Spleen (tissue), 11 donors: Measurements from ENCODE around the gene NCKIPSD. TPM values are rescaled to one million over a fixed set of nuclear protein-coding genes. Genes with fewer than 3 reads are reported as not detected.

ENCODE experiments used
- DNase-seq: peaks from one replicate; pipeline ENCODE4 v3.0.0-alpha.2; 2020
- H3K27ac ChIP-seq, 8 donors: fragments of 200-600 bp; sonication (generic) in 7 of 8; 1 replicate in 4 of 8; 2 replicates in 4 of 8; pipeline versions ENCODE4 v1.5.0 to v1.8.0; 2016 to 2021; ENCODE audit warnings: inconsistent platforms in 4 of 8, mild to moderate bottlenecking in 4 of 8, moderate library complexity in 1 of 8
- H3K27me3 ChIP-seq, 7 donors: fragments of 200-600 bp; sonication (generic) in 6 of 7; replicated peaks in 1 of 7; 1 replicate in 4 of 7; 2 replicates in 3 of 7; pipeline versions ENCODE4 v1.5.0 to v1.8.0; 2016 to 2021; ENCODE audit warnings: inconsistent platforms in 3 of 7, mild to moderate bottlenecking in 1 of 7
- H3K36me3 ChIP-seq, 6 donors: fragments of 200-600 bp; sonication (generic) in 5 of 6; 1 replicate in 4 of 6; 2 replicates in 2 of 6; pipeline versions ENCODE4 v1.5.0 to v1.8.0; 2016 to 2021; ENCODE audit warnings: inconsistent platforms in 2 of 6
- H3K4me1 ChIP-seq, 6 donors: fragments of 200-600 bp; sonication (generic) in 5 of 6; 1 replicate in 3 of 6; 2 replicates in 3 of 6; pipeline versions ENCODE4 v1.5.0 to v1.8.0; 2016 to 2021; ENCODE audit warnings: inconsistent platforms in 3 of 6
- H3K4me3 ChIP-seq, 8 donors: fragments of 200-600 bp; sonication (generic) in 7 of 8; 1 replicate in 4 of 8; 2 replicates in 4 of 8; pipeline versions ENCODE4 v1.5.0 to v1.8.0; 2016 to 2021; ENCODE audit warnings: inconsistent platforms in 4 of 8, mild to moderate bottlenecking in 4 of 8, moderate library complexity in 2 of 8
- H3K9me3 ChIP-seq, 8 donors: fragments of 200-600 bp; sonication (generic) in 7 of 8; 1 replicate in 4 of 8; 2 replicates in 4 of 8; pipeline versions ENCODE4 v1.5.0 to v1.8.0; 2016 to 2021; ENCODE audit warnings: inconsistent platforms in 4 of 8
- CTCF ChIP-seq, 11 experiments: fragments of 200-600 bp in 7 of 11; fragments of 450-650 bp in 4 of 11; sonication (generic) in 4 of 11; IDR thresholded peaks in 8 of 11; conservative IDR thresholded peaks in 3 of 11; 1 replicate in 7 of 11; 2 replicates in 4 of 11; pipeline versions ENCODE4 v1.4.0 to v1.8.0; 2016 to 2021; ENCODE audit warnings: antibody characterized with exemption in 11 of 11, inconsistent platforms in 4 of 11, mild to moderate bottlenecking in 1 of 11
- POLR2A ChIP-seq, 3 donors: fragments of 450-650 bp; IDR thresholded peaks; one replicate each; pipeline ENCODE4 v1.5.1; 2017; ENCODE audit warnings: antibody characterized with exemption in 3 of 3, mild to moderate bottlenecking in 1 of 3
- POLR2AphosphoS5 ChIP-seq, 3 donors: sonication (generic); formaldehyde crosslinking; IDR thresholded peaks; one replicate each; pipeline ENCODE4 v1.5.1; 2017; ENCODE audit warnings: antibody characterized with exemption in 3 of 3
- WGBS, 5 donors: extraction: QIAGEN DNeasy Blood & Tissue Kit in 3 of 5; methylation state at CpG; one replicate each; pipeline versions ENCODE4 v1.1.5 to v1.1.7; 2013 to 2018; 5-methylcytosine and 5-hydroxymethylcytosine counted together
- intact Hi-C: fragments of 100-400 bp; cut with DNase I; formaldehyde crosslinking; loops from one replicate; pipeline ENCODE4 v1.15.0; 2023; ENCODE audit warnings: low total_unique reads
- polyA plus RNA-seq, 3 donors: library from polyadenylated mRNA; stranded (reverse); fragments of 200-250 nt; gene quantifications; one replicate each; pipeline ENCODE4 v1.2.1, GENCODE V29; 2013
- total RNA-seq, 7 donors: library from RNA; depleted of rRNA in 3 of 7; stranded (reverse); fragments of >200 nt in 3 of 7; fragmentation: NEBNext Ultra II Directional in 4 of 7; extraction: Animal tissue kit (Norgen Biotek cat#: 25700) in 4 of 7; gene quantifications; one replicate each; pipeline versions ENCODE4 v1.1.0 to v1.2.1, GENCODE V29; 2016 to 2021
- donor health status: healthy with polysubstance abuse.
- donor health status: DM: no; HTN: no; CAD: no; lungs with moderate emphysema.
- donor health status: DM: no; HTN: no; CAD: no.
- donor health status: Bipolar disorder and iron deficiency.
- donor health status: healthy.
- donor health status: DM: no; HTN: no; CAD: no.
- donor health status: DM: yes; HTN: yes; CAD: no.

The NCKIPSD gene
- total and polyA plus RNA-seq, 10 donors = 5.9 to 33.9 (median 17.8) TPM

GRCh38 chr3:48661501-48662144 lies 24.1 kb downstream of the NCKIPSD start:
- H3K9me3 ChIP-seq = no peaks in the 10 kb centered on the region
- no peak for TF ChIP-seq POLR2A (IDR thresholded peaks at IDR 0.05)
- TF ChIP-seq CTCF (IDR thresholded peaks at IDR 0.05 in 8 of 11, conservative IDR thresholded peaks at IDR 0.05 in 3 of 11) = no peak
- TF ChIP-seq POLR2AphosphoS5 (IDR thresholded peaks at IDR 0.05) = peak; percentile 30 to 71 (median 41)
- H3K27me3 ChIP-seq = peaks cover 0 to 79% (median 37%) of the 10 kb centered on the region in 7 donors
- H3K4me1 ChIP-seq = peaks cover 18 to 44% (median 38%) of the 10 kb centered on the region in 6 donors
- intact Hi-C loops = no loop called here
- peak; percentile 91 for DNase-seq
- no peak overlapping the region for H3K27ac ChIP-seq
- H3K4me3 ChIP-seq = peak overlapping the region in 7 of 8 donors; percentile 24 to 80 (median 45)
- H3K36me3 ChIP-seq = no peaks in the 10 kb centered on the region
- WGBS, 5 donors = 2 to 6% (median 3%) methylated on average over 12 to 67 of the region's 67 CpGs

GRCh38 chr3:48660800-48661400 lies 24.8 kb downstream of the NCKIPSD start:
- Histone ChIP-seq H3K27ac (no peak overlapping the region), H3K27me3 (peaks cover 0 to 85% (median 37%) of the 10 kb centered on the region in 7 donors), H3K9me3 (no peaks in the 10 kb centered on the region), H3K36me3 (no peaks in the 10 kb centered on the region), H3K4me1 (peaks cover 18 to 51% (median 46%) of the 10 kb centered on the region in 6 donors), H3K4me3 (peak overlapping the region in 6 of 8 donors; percentile 33 to 80 (median 46))
- intact Hi-C loops = no loop called here
- DNase-seq = no peak
- TF ChIP-seq POLR2AphosphoS5 (IDR thresholded peaks at IDR 0.05) (no peak), POLR2A (IDR thresholded peaks at IDR 0.05) (no peak), CTCF (IDR thresholded peaks at IDR 0.05 in 8 of 11, conservative IDR thresholded peaks at IDR 0.05 in 3 of 11) (no peak)
- 60 to 70% (median 60%) methylated on average over 45 to 61 of the region's 61 CpGs for WGBS, 5 donors

DNA sequence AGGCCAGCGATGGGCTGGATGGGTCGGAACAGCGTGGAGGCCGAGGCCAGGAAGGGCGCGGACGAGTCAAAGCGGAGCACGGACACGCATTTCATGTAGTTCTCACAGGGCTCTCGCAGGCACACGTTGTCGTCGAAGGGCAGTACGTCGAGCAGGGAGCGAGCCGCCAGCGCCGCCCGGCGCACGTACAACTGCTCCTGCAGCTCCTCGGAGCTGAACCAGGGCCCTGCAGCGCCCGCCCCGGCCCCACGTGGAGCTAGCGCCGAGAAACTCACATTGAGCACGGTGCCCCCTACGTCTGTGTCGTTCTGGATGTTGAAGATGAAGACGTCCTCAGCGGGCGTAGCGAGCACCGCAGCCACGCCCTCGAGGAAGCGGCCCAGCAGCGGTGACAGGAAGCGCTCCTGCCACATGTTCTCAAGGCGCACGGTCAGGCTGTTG lies 28.9 kb downstream of the NCKIPSD start:
- no peak for DNase-seq
- Histone ChIP-seq H3K4me3 (peak overlapping the region; percentile 58 to 90 (median 70)), H3K4me1 (peaks cover 5 to 36% (median 31%) of the 10 kb centered on the region in 6 donors), H3K27ac (peak overlapping the region in 7 of 8 donors; percentile 24 to 88 (median 75)), H3K36me3 (no peaks in the 10 kb centered on the region), H3K27me3 (peaks cover 0 to 55% (median 14%) of the 10 kb centered on the region in 7 donors), H3K9me3 (no peaks in the 10 kb centered on the region)
- TF ChIP-seq CTCF (IDR thresholded peaks at IDR 0.05 in 8 of 11, conservative IDR thresholded peaks at IDR 0.05 in 3 of 11) (no peak), POLR2AphosphoS5 (IDR thresholded peaks at IDR 0.05) (no peak), POLR2A (IDR thresholded peaks at IDR 0.05) (no peak)
- WGBS, 5 donors = 42 to 67% (median 55%) methylated on average over 22 to 45 of the region's 45 CpGs
- intact Hi-C loops = no loop called here
